Ishikawa (cell line): ENCODE results near the gene TCF7.

Experiments
- CEBPB ChIP-seq: IDR thresholded peaks from 2 replicates; pipeline ENCODE4 v1.6.1; 2012
- FOXM1 ChIP-seq: IDR thresholded peaks from 2 replicates; pipeline ENCODE4 v1.6.1; 2012; ENCODE audit warnings: low read depth, borderline replicate concordance
- TAF1 ChIP-seq: IDR thresholded peaks from 2 replicates; pipeline ENCODE4 v1.6.1; 2012; ENCODE audit warnings: low read depth, mild to moderate bottlenecking
- TCF12 ChIP-seq: IDR thresholded peaks from 2 replicates; pipeline ENCODE4 v1.6.1; 2012; ENCODE audit warnings: low read depth
- USF1 ChIP-seq: IDR thresholded peaks from 2 replicates; pipeline ENCODE4 v1.6.1; 2012
- YY1 ChIP-seq: IDR thresholded peaks from 2 replicates; pipeline ENCODE4 v1.6.1; 2012; ENCODE audit warnings: low read depth

DNA sequence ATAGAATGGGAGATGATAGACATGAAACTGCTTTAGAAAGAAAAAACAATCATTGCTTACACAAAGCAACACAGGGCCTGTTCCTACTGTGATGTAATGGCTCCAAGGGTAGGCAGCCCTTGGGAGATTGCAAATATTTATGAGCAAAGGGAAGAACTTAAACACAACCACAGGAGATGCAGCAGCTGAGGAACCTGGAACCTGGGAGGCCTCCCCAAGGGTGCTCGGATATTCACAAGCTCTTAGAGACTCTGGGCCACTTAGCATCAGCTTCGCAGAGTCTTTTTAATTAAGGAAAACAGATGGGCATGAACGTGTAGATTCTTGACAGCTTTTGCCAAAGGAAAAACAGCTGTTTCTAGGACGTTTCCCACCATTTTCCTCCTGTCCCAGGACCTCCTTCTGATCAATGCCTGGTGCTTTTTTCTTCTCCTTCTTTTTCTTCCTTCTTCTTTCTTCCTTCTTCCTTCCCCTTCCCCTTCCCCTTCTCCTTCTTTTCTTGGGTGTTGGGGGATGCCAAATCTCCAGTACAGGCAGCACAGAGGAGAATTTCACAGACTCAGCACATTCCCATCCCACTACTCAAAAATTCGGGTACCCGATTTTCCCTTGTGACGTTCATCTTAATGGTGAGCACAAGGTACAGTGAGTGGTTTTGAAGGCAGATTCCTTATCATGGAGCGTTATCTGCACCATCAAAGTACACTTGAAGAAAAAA lies 28.1 kb upstream of the TCF7 start:
- TF ChIP-seq TAF1 (no peak), CEBPB (no peak), TCF12 (no peak), YY1 (no peak), FOXM1 (no peak), USF1 (no peak)
